ENCODE data around the gene NMU.
"Not testable (repeated sequence)": the region's sequence is repeated elsewhere in the genome, so short reads cannot be mapped to it uniquely, and the experiment has no call there.

The NMU gene

GRCh38 chr4:55568905-55569504, 67.1 kb downstream of the NMU start:
- no peak for FAIRE-seq
- DNase-seq (ENCODE audit: low spot score): no peak

DNA sequence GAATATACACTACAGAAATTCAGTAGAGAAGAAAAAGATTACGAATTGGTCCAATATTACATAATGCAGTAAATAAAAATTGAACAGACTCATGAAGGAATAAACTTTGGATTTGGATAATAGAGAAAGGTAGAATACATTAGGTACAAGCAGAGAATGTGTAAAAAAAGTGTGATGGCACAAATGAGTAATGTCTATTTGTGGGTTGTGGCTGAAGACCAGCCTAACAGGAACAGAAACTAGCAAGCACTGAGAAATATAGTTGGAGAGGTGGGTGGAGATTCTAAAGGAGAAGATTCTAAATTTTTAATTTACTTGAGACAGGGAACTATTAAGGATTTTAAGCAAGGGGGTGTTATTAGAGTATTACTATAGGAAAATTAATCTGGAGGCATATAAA, 74.2 kb downstream of the NMU start:
- FAIRE-seq (no peak), DNase-seq (ENCODE audit: low spot score) (no peak)

- DNase-seq (ENCODE audit: low spot score): no peak
- no peak for FAIRE-seq
Observed at GRCh38 chr4:55560096-55560495, 76.0 kb downstream of the NMU start.

DNA sequence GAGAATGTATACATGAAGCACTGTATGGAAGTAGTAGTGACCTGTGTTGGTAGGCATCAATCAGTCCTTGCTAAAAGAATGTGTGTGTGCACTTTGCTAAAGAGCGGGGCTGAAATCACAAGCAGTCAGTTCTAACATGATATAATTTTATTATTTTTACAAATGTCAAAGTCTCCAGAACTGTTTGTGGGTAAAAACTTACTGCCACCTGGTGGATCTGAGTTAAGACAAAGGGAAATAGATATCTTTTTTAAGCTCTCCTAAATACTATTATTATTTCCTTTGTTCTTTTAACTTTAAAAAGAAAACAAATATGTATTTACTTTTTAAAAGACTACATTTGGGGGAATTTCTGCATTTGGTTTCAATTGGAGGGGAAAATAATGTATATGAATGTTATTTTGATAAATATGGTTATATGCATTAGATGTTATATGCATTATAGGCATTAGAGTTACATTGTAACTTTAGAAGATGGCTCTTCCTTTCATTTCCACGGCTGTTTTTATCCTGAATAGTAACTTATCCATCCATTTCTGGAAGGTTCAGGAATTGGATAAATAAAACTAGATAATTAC, 81.6 kb downstream of the NMU start:
- DNase-seq (ENCODE audit: low spot score): peak; percentile 20

GRCh38 chr4:55553441-55554201, 82.5 kb downstream of the NMU start:
- no peak for FAIRE-seq
- peak; percentile 38 for DNase-seq (ENCODE audit: low spot score)

More for the DNA sequence above, 81.6 kb downstream of the NMU start:
- FAIRE-seq: no peak

GRCh38 chr4:55551964-55552363, 84.1 kb downstream of the NMU start:
- DNase-seq (ENCODE audit: low spot score); FAIRE-seq: not testable (repeated sequence)

DNA sequence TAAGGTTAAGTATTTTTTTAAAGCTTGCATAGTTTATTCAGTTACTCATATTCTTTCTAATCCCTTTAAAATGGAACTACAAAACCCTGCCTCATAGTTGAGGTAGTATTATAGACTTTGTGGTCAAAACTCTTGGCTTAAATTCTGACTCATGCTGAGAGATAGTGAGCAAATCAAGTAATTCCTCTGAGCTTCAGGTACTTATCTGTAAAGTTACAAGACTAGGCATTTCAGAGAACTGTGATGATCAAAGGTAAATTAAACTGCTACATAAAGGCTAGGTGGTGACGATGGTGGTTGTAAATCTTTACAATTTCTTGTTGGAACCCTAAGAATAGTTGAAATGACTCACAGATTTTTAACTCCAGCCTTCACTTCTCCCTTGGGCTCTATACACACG, 86.2 kb downstream of the NMU start:
- FAIRE-seq: no peak
- DNase-seq (ENCODE audit: low spot score): peak; percentile 62

DNA sequence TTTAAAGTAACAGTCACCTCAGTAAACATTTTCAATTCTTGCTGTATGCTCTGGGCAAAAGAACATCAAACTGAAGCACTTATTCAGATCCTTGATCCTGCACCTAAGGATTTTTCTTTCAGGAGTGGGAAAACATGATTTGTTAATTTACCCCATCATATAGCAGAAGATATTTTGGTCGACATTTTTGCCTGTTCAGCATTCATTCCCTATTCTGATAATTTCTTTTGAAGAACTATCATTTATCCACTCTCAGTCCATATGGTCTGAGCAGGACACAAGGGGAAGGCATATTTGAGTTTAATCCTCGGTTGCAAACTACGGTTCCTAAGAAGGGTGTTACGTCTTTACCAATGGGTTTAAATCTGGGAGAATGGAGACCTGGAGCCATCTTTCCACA, 88.2 kb downstream of the NMU start:
- FAIRE-seq (peak; percentile 32), DNase-seq (ENCODE audit: low spot score) (no peak)

DNA sequence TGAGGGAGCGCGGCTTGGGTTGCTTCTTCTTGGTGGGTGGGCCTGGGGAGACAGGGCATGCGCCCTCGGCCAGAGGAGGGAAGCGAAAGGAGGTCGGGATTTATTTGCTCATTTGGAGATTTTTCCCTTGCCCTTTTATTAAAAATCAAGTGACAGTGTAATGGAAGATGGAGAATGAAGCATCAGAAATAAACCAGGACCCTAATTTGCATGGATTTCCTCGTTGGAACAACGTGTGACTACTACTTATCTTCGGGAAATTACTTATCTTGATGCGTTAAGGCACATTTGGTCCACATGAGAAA, 88.7 kb downstream of the NMU start:
- no peak for FAIRE-seq
- no peak for DNase-seq (ENCODE audit: low spot score)

GRCh38 chr4:55546756-55547465, 89.2 kb downstream of the NMU start, which contains the start of gene CLOCK:
CLOCK (minus strand) TSS chr4:55546909; CDS start chr4:55482785, 64,124 bp downstream.
- FAIRE-seq (peak; percentile 63), DNase-seq (ENCODE audit: low spot score) (peak; percentile 90)

GRCh38 chr4:55546506-55546755, 89.7 kb downstream of the NMU start:
- DNase-seq (ENCODE audit: low spot score) (peak; percentile 70), FAIRE-seq (no peak)

DNA sequence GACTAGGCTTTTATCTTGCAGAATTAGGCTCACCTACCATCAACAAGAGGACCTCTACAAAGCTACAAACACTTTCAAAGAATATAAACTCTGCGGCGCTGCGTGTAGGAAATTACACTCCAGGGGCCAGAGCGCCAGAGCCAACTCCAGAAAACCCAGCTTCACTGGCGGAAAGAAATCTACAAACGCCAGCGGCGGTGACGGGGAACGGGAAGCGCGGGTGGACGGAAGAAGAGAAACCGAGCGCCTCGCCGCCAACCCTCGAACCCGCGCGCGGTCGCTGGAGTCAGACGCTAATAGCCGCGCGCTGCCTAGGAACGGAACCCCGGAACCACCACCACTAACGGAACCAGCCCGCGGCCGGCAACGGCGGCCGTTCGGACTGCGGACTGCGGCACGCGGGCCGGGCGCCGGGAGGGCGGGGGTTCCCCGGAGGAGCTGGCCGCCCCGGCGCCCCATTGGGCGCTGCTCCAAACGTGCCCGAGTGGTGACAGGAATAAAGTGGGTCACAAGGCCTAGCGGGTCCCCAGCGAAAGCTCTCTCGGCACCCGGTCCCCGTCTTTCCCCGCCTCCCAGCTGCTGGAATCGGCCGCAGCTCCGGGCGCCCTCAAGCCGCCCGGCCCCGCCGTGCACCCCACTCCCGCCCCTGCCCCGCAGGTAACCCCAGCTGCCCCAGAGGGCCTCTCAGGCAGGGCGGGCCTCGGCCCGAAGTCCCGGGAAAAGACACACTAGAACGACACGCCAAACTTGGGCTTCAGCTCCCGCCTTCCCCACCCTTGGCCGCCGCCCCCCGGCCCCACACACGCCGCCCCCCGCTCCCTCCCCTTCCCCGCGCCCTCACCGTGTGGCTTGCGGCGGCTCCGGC, 90.2 kb downstream of the NMU start:
- no peak for FAIRE-seq
- peak; percentile 69 for DNase-seq (ENCODE audit: low spot score)

All from urothelium cell line (cell line).